Lower leg skin (tissue), 3 donors: ENCODE data around the gene SLC7A5.

Experiments used
- CTCF ChIP-seq, 3 donors: fragments of 450-650 bp; IDR thresholded peaks; one replicate each; pipeline ENCODE4 v1.5.1; 2016; ENCODE audit warnings: antibody characterized with exemption in 3 of 3, mild to moderate bottlenecking in 3 of 3, moderate library complexity in 2 of 3
- POLR2A ChIP-seq, 2 donors: fragments of 450-650 bp; IDR thresholded peaks; one replicate each; pipeline ENCODE4 v1.6.1; 2016 to 2017; ENCODE audit warnings: antibody characterized with exemption in 2 of 2, mild to moderate bottlenecking in 1 of 2, moderate library complexity in 1 of 2

- no peak for TF ChIP-seq CTCF (IDR thresholded peaks at IDR 0.05)
- no peak for TF ChIP-seq POLR2A (IDR thresholded peaks at IDR 0.05)
These were observed 79.6 kb downstream of the SLC7A5 start for GRCh38 chr16:87789437-87790291.
